CD4-positive, CD25-positive, alpha-beta regulatory T cell (primary cell): ENCODE data around the gene CD300H. TPM values are rescaled to one million over a fixed set of nuclear protein-coding genes. Genes with fewer than 3 reads are reported as not detected.
A peak's percentile ranks its signal among the peaks of the same experiment; 100 is the strongest.

Experiments used
- ATAC-seq, 2 donors: fragments of 150-1000 bp; cut with Tn5 transposase; one replicate each; pipeline ENCODE4 v1.10.0; 2021; ENCODE audit warnings: low read depth in 2 of 2, moderate number of reproducible peaks in 2 of 2, moderate library complexity in 1 of 2
- DNase-seq, 3 donors: peaks; one replicate each; pipeline versions ENCODE4 v3.0.0 to v3.0.0-alpha.2; 2012 to 2022; ENCODE audit warnings: mixed read lengths in 1 of 3
- H3K27ac ChIP-seq: one replicate; pipeline ENCODE4 v1.7.0; 2013; ENCODE audit warnings: mild to moderate bottlenecking, low read length; ENCODE audit not compliant: insufficient read depth, poor library complexity, severe bottlenecking
- H3K27me3 ChIP-seq: one replicate; pipeline ENCODE4 v1.7.0; 2013; ENCODE audit warnings: low read length; ENCODE audit not compliant: control insufficient read depth, insufficient read depth
- H3K36me3 ChIP-seq: one replicate; pipeline ENCODE4 v1.7.0; 2013; ENCODE audit warnings: mild to moderate bottlenecking, low read length, moderate library complexity; ENCODE audit not compliant: control insufficient read depth, insufficient read depth
- H3K4me1 ChIP-seq: 2 replicates; pipeline ENCODE4 v1.7.0; 2013; ENCODE audit warnings: mild to moderate bottlenecking, low read length; ENCODE audit not compliant: insufficient read depth, control insufficient read depth, poor library complexity, severe bottlenecking
- H3K4me3 ChIP-seq: one replicate; pipeline ENCODE4 v1.7.0; 2013; ENCODE audit warnings: low read depth, mild to moderate bottlenecking, low read length, moderate library complexity
- H3K9me3 ChIP-seq, 2 experiments: 1 replicate in 1 of 2; 2 replicates in 1 of 2; pipeline ENCODE4 v1.7.0; 2013; ENCODE audit warnings: low read length in 2 of 2, mild to moderate bottlenecking in 1 of 2, moderate library complexity in 1 of 2; ENCODE audit not compliant: control insufficient read depth in 2 of 2
- H3K27ac Mint-ChIP-seq, 3 donors: one replicate each; pipeline ENCODE4 v1.8.0; 2020 to 2022; ENCODE audit warnings: mild to moderate bottlenecking in 3 of 3, mixed read lengths in 3 of 3, moderate library complexity in 2 of 3
- H3K27me3 Mint-ChIP-seq: one replicate; pipeline ENCODE4 v1.8.0; 2022; ENCODE audit warnings: mild to moderate bottlenecking, mixed read lengths
- H3K36me3 Mint-ChIP-seq: one replicate; pipeline ENCODE4 v1.8.0; 2020; ENCODE audit warnings: mixed read lengths
- H3K4me1 Mint-ChIP-seq, 4 donors: one replicate each; pipeline ENCODE4 v1.8.0; 2020 to 2022; ENCODE audit warnings: mixed read lengths in 4 of 4, mild to moderate bottlenecking in 1 of 4
- H3K4me3 Mint-ChIP-seq, 4 donors: one replicate each; pipeline ENCODE4 v1.8.0; 2020 to 2022; ENCODE audit warnings: mild to moderate bottlenecking in 4 of 4, mixed read lengths in 4 of 4, moderate library complexity in 3 of 4
- H3K9me3 Mint-ChIP-seq, 7 donors: one replicate each; pipeline ENCODE4 v1.8.0; 2020 to 2022; ENCODE audit warnings: mixed read lengths in 7 of 7, mild to moderate bottlenecking in 3 of 7, moderate library complexity in 2 of 7
- polyA plus RNA-seq, 4 donors: library from polyadenylated mRNA; unstranded; fragments of 300-500 nt; fragmentation: Illumina TruSeq; gene quantifications; one replicate each; pipeline ENCODE4 v1.2.3, GENCODE V29; 2021
- total RNA-seq: library from RNA; stranded (reverse); gene quantifications from one replicate; pipeline ENCODE4 v1.2.3, GENCODE V29; 2022

CD300H gene
- total RNA-seq (not detected), polyA plus RNA-seq (under 1 TPM in 1 of 4 donors, not detected in 3; 0.37 TPM)

- H3K27me3 ChIP-seq = peaks cover 6% of the 10 kb centered on the region
- Mint-ChIP-seq H3K36me3 (no peaks in the 10 kb centered on the region), H3K9me3 (no peaks in the 10 kb centered on the region), H3K27me3 (peaks cover 18% of the 10 kb centered on the region), H3K4me3 (no peak within 1 kb of the TSS), H3K27ac (no peak within 1 kb of the TSS), H3K4me1 (peaks cover 0 to 4% (median 1%) of the 10 kb centered on the region in 4 donors)
- ATAC-seq (no peak), DNase-seq (no peak)
- H3K36me3 ChIP-seq = no peaks in the 10 kb centered on the region
- H3K4me3 ChIP-seq = no peak within 1 kb of the TSS
- no peaks in the 10 kb centered on the region for H3K9me3 ChIP-seq
- H3K27ac ChIP-seq = no peak within 1 kb of the TSS
- no peaks in the 10 kb centered on the region for H3K4me1 ChIP-seq
These were observed at the start of gene CD300H for GRCh38 chr17:74567397-74567796. Gene CD300H, minus strand, starts transcription at chr17:74567509.

- H3K36me3 Mint-ChIP-seq = no peaks in the 10 kb centered on the region
- no peak overlapping the region for H3K4me3 Mint-ChIP-seq
- H3K27ac Mint-ChIP-seq = no peak overlapping the region
- H3K9me3 Mint-ChIP-seq = peaks cover 0 to 2% (median 0%) of the 10 kb centered on the region in 7 donors
- Histone ChIP-seq H3K4me3 (no peak overlapping the region), H3K9me3 (no peaks in the 10 kb centered on the region), H3K36me3 (no peaks in the 10 kb centered on the region), H3K4me1 (no peaks in the 10 kb centered on the region), H3K27ac (no peak overlapping the region), H3K27me3 (peaks cover 4% of the 10 kb centered on the region)
- no peaks in the 10 kb centered on the region for H3K4me1 Mint-ChIP-seq
- no peak for ATAC-seq
- H3K27me3 Mint-ChIP-seq = peaks cover 34% of the 10 kb centered on the region
- DNase-seq = no peak
These were observed 49.4 kb upstream of the CD300H start for GRCh38 chr17:74616696-74617095.

DNA sequence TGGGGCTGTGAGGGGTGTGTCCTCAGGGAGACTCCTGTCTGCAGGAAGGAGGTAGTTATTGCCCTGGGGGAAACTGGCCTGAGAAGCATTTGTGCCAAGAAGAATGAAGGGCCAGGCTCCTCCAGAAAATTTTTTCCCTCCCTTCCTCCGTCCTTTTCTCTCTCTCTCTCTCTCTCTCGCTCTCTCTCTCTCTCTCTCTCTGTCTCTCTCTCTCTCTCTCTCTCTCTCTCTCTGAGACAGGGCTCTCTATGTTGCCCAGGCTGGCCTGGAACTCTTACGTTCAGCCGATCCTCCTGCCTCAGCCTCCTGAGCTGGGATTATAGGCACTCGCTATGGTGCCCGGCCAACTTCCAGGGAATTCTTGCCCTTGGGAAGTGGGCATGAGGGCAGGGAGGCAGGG, 44.7 kb upstream of the CD300H start:
- ATAC-seq = no peak
- H3K27me3 ChIP-seq = peaks cover 7% of the 10 kb centered on the region

DNA sequence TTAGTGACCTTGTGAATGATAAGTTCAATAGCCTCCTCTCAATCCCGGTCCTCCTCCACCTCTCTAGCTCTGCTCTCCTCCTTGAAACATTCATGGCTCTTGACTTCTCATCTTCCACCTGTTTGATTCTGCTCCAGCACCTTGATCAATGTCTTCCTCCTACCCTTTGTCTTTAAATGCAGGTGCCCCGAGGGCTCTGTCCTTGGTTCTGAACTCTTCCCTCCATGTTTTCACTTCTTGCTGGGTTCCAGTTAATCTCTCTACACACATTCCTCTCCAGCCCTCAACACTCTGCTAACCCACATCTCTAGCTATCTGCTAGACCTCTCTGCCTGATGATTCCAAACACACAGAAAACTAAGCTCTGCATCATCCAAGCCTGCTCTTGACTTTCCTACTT, 42.8 kb upstream of the CD300H start:
- H3K4me3 Mint-ChIP-seq = no peak overlapping the region
- H3K27ac Mint-ChIP-seq = no peak overlapping the region
- peaks cover 0 to 3% (median 1%) of the 10 kb centered on the region in 7 donors for H3K9me3 Mint-ChIP-seq
- H3K27me3 Mint-ChIP-seq = peaks cover 25% of the 10 kb centered on the region
- H3K36me3 ChIP-seq = no peaks in the 10 kb centered on the region
- ATAC-seq (no peak), DNase-seq (peak in 1 of 3 donors; percentile 14)
- H3K4me1 Mint-ChIP-seq = no peaks in the 10 kb centered on the region
- H3K9me3 ChIP-seq = no peaks in the 10 kb centered on the region
- no peaks in the 10 kb centered on the region for H3K36me3 Mint-ChIP-seq
- H3K27ac ChIP-seq = no peak overlapping the region
- H3K27me3 ChIP-seq = peaks cover 7% of the 10 kb centered on the region
- no peaks in the 10 kb centered on the region for H3K4me1 ChIP-seq
- H3K4me3 ChIP-seq = no peak overlapping the region

More for the DNA sequence above, 44.7 kb upstream of the CD300H start:
- no peak for DNase-seq
- Histone ChIP-seq H3K4me3 (no peak overlapping the region), H3K4me1 (no peaks in the 10 kb centered on the region), H3K36me3 (no peaks in the 10 kb centered on the region), H3K9me3 (no peaks in the 10 kb centered on the region), H3K27ac (no peak overlapping the region)
- Mint-ChIP-seq H3K36me3 (no peaks in the 10 kb centered on the region), H3K4me1 (no peaks in the 10 kb centered on the region), H3K27ac (no peak overlapping the region), H3K27me3 (peaks cover 37% of the 10 kb centered on the region), H3K4me3 (no peak overlapping the region), H3K9me3 (peaks cover 0 to 3% (median 1%) of the 10 kb centered on the region in 7 donors)

- no peaks in the 10 kb centered on the region for H3K36me3 ChIP-seq
- H3K27me3 Mint-ChIP-seq = peaks cover 19% of the 10 kb centered on the region
- no peaks in the 10 kb centered on the region for H3K4me1 Mint-ChIP-seq
- H3K4me3 Mint-ChIP-seq = no peak overlapping the region
- H3K9me3 ChIP-seq = no peaks in the 10 kb centered on the region
- H3K9me3 Mint-ChIP-seq = peaks cover 0 to 3% (median 1%) of the 10 kb centered on the region in 7 donors
- H3K4me3 ChIP-seq = no peak overlapping the region
- no peak overlapping the region for H3K27ac ChIP-seq
- ATAC-seq (no peak), DNase-seq (no peak)
- no peaks in the 10 kb centered on the region for H3K4me1 ChIP-seq
- no peak overlapping the region for H3K27ac Mint-ChIP-seq
- peaks cover 8% of the 10 kb centered on the region for H3K27me3 ChIP-seq
- H3K36me3 Mint-ChIP-seq = no peaks in the 10 kb centered on the region
These were observed 41.2 kb upstream of the CD300H start for GRCh38 chr17:74608511-74608910.

DNA sequence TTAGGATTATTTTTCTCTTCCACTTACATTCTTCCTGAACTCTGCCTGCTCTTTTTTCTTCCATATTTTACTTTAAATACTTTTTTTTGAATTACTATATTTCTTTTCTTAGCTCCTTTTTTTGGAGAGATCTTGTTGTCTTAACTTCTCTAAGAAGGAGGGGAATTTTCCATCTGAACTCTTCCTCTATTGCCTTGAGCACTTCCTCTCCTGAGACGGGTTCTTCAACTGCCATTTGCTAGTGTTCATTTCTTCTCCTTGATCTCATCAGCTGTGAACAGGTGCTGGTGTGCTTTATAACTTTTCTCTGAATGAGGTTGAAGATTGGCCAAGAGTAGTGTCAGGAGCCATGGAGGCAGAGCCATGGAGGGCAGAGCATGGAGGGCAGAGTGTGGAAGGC, 39.9 kb upstream of the CD300H start:
- H3K27me3 Mint-ChIP-seq = peaks cover 19% of the 10 kb centered on the region
- no peak overlapping the region for H3K4me3 Mint-ChIP-seq
- DNase-seq (no peak), ATAC-seq (no peak)
- Histone ChIP-seq H3K36me3 (no peaks in the 10 kb centered on the region), H3K27me3 (peaks cover 10% of the 10 kb centered on the region), H3K4me1 (no peaks in the 10 kb centered on the region), H3K9me3 (no peaks in the 10 kb centered on the region), H3K27ac (no peak overlapping the region), H3K4me3 (no peak overlapping the region)
- H3K27ac Mint-ChIP-seq = no peak overlapping the region
- peaks cover 0 to 3% (median 1%) of the 10 kb centered on the region in 7 donors for H3K9me3 Mint-ChIP-seq
- H3K36me3 Mint-ChIP-seq = no peaks in the 10 kb centered on the region
- H3K4me1 Mint-ChIP-seq = no peaks in the 10 kb centered on the region

DNA sequence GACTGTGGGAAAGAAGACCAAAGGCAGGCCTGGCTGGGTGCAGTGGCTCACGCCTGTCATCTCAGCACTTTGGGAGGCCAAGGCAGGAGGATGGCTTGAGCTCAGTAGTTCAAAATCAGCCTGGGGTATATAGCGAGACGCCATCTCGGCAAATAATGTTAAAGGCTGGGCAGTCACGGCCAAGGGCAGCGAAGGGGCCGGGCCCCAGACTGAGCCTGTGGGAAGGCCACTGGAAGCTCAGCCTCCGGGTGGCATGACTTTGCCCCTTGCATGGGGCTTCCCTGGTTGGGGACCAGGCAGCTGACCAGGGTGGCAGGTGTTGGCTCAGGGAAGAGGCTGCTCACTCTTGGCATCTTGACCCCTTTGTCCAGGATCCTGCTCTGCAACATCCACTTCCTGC, 38.7 kb upstream of the CD300H start:
- DNase-seq (no peak), ATAC-seq (no peak)
- Histone ChIP-seq H3K9me3 (no peaks in the 10 kb centered on the region), H3K36me3 (no peaks in the 10 kb centered on the region), H3K27me3 (peaks cover 8% of the 10 kb centered on the region), H3K4me3 (no peak overlapping the region), H3K27ac (no peak overlapping the region), H3K4me1 (no peaks in the 10 kb centered on the region)
- Mint-ChIP-seq H3K27me3 (peaks cover 19% of the 10 kb centered on the region), H3K27ac (no peak overlapping the region), H3K9me3 (peaks cover 0 to 3% (median 1%) of the 10 kb centered on the region in 7 donors), H3K4me1 (no peaks in the 10 kb centered on the region), H3K36me3 (no peaks in the 10 kb centered on the region), H3K4me3 (no peak overlapping the region)

- Histone ChIP-seq H3K36me3 (no peaks in the 10 kb centered on the region), H3K4me1 (no peaks in the 10 kb centered on the region), H3K9me3 (no peaks in the 10 kb centered on the region), H3K4me3 (no peak overlapping the region), H3K27me3 (peaks cover 6% of the 10 kb centered on the region), H3K27ac (no peak overlapping the region)
- Mint-ChIP-seq H3K4me1 (no peaks in the 10 kb centered on the region), H3K27ac (no peak overlapping the region), H3K36me3 (no peaks in the 10 kb centered on the region), H3K9me3 (peaks cover 0 to 3% (median 1%) of the 10 kb centered on the region in 7 donors), H3K4me3 (no peak overlapping the region), H3K27me3 (peaks cover 25% of the 10 kb centered on the region)
- ATAC-seq (no peak), DNase-seq (no peak)
These were observed 38.1 kb upstream of the CD300H start for GRCh38 chr17:74605361-74605760.
